A549 (cell line): ENCODE measurements around the gene HNRNPA3. TPM values are rescaled to one million over a fixed set of nuclear protein-coding genes. Genes with fewer than 3 reads are reported as not detected.

Experiments
- ATAC-seq, 2 experiments: fragments of 200-7000 bp in 1 of 2; fragments of >200 bp in 1 of 2; cut with Nextera tagmentation in 1 of 2; cut with Tn5 transposase in 1 of 2; 3 replicates each; pipeline versions ENCODE4 v1.8.0 to v1.9.1; 2018 to 2020; ENCODE audit warnings: mild to moderate bottlenecking in 1 of 2, moderate library complexity in 1 of 2
- CTCF ChIA-PET: fragments of 300-600 bp; sonication (Branson Sonifier 250); formaldehyde crosslinking; extraction: SDS; loops from one replicate; lab custom pipeline; 2021; ENCODE audit warnings: antibody characterized with exemption, inconsistent platforms; lab: Yijun Ruan, JAX
- POLR2A ChIA-PET: fragments of 350-600 bp; formaldehyde crosslinking; extraction: SDS; loops from one replicate; lab custom pipeline; 2021; ENCODE audit warnings: antibody characterized with exemption, inconsistent platforms; lab: Yijun Ruan, JAX
- DNase-seq, 2 experiments: peaks; one replicate each; pipeline versions ENCODE4 v3.0.0 to v3.0.0-alpha.2; 2011 to 2016; ENCODE audit warnings: low read depth in 1 of 2, low spot score in 1 of 2
- FAIRE-seq: peaks from 2 replicates; lab custom pipeline; 2011; peaks lifted over from hg19 to GRCh38; lab: Jason Lieb, UNC
- H3K27ac ChIP-seq, 2 experiments: fragments of >200 bp; sonication (Bioruptor Twin); formaldehyde crosslinking; 3 replicates each; pipeline ENCODE4 v1.5.1; 2016 to 2017
- H3K4me1 ChIP-seq: fragments of >200 bp; sonication (Bioruptor Twin); formaldehyde crosslinking; 3 replicates; pipeline ENCODE4 v1.6.1; 2016
- H3K4me2 ChIP-seq: fragments of >200 bp; sonication (Bioruptor Twin); formaldehyde crosslinking; 3 replicates; pipeline ENCODE4 v1.6.1; 2016
- H3K4me3 ChIP-seq: fragments of >200 bp; sonication (Bioruptor Twin); formaldehyde crosslinking; 3 replicates; pipeline ENCODE4 v1.5.1; 2016
- H3K9me3 ChIP-seq: fragments of >200 bp; sonication (Bioruptor Twin); formaldehyde crosslinking; 3 replicates; pipeline ENCODE4 v1.6.1; 2016
- CHD2 ChIP-seq: fragments of 150-350 bp; IDR thresholded peaks from 2 replicates; pipeline ENCODE4 v1.6.1; 2014; ENCODE audit warnings: low read length; ENCODE audit not compliant: partially characterized antibody
- CHD4 ChIP-seq: fragments of 200-600 bp; sonication (generic); IDR thresholded peaks from 2 replicates; pipeline ENCODE4 v1.6.1; 2016; ENCODE audit warnings: antibody characterized with exemption, mild to moderate bottlenecking, borderline replicate concordance
- FOSL2 ChIP-seq, 2 experiments: fragments of 450-650 bp in 1 of 2; fragments of >200 bp in 1 of 2; sonication (Bioruptor Twin) in 1 of 2; formaldehyde crosslinking; IDR thresholded peaks; 2 replicates each; pipeline versions ENCODE4 v1.5.0 to v1.6.1; 2016 to 2020; ENCODE audit warnings: mild to moderate bottlenecking in 1 of 2, moderate library complexity in 1 of 2
- GATA3 ChIP-seq: IDR thresholded peaks from 2 replicates; pipeline ENCODE4 v1.6.1; 2012; ENCODE audit warnings: borderline replicate concordance
- HDAC2 ChIP-seq: fragments of 200-600 bp; sonication (generic); IDR thresholded peaks from 2 replicates; pipeline ENCODE4 v1.6.1; 2016
- HOXB13 ChIP-seq: fragments of 250-450 bp; sonication (Bioruptor Pico); IDR thresholded peaks from 2 replicates; pipeline ENCODE4 v1.5.0; 2020; ENCODE audit warnings: low read depth, mild to moderate bottlenecking, moderate library complexity
- HOXB5 ChIP-seq: fragments of 250-450 bp; sonication (Bioruptor Pico); IDR thresholded peaks from 2 replicates; pipeline ENCODE4 v1.5.0; 2020; ENCODE audit warnings: mild to moderate bottlenecking, moderate library complexity
- JUN ChIP-seq, 2 experiments: fragments of >200 bp; sonication (Bioruptor Twin); formaldehyde crosslinking; IDR thresholded peaks; 2 replicates in 1 of 2; 3 replicates in 1 of 2; pipeline ENCODE4 v1.6.1; 2016 to 2017
- JUNB ChIP-seq: fragments of >200 bp; sonication (Bioruptor Twin); formaldehyde crosslinking; IDR thresholded peaks from 2 replicates; pipeline ENCODE4 v1.6.1; 2016
- KDM5A ChIP-seq: fragments of 200-600 bp; sonication (generic); IDR thresholded peaks from 2 replicates; pipeline ENCODE4 v1.6.1; 2016; ENCODE audit warnings: antibody characterized with exemption, mild to moderate bottlenecking
- MAZ ChIP-seq: fragments of 150-350 bp; IDR thresholded peaks from 2 replicates; pipeline ENCODE4 v1.6.1; 2014; ENCODE audit warnings: antibody characterized with exemption, low read depth, low read length, borderline replicate concordance
- NFE2L2 ChIP-seq: fragments of 150-350 bp; conservative IDR thresholded peaks from 2 replicates; pipeline ENCODE4 v1.6.1; 2014; ENCODE audit warnings: low read length
- NR3C1 ChIP-seq: fragments of >200 bp; sonication (Bioruptor Twin); formaldehyde crosslinking; IDR thresholded peaks from 3 replicates; pipeline ENCODE4 v1.6.1; 2017
- RAD21 ChIP-seq, 2 experiments: fragments of >200 bp in 1 of 2; sonication (Bioruptor Twin) in 1 of 2; formaldehyde crosslinking in 1 of 2; IDR thresholded peaks in 1 of 2; conservative IDR thresholded peaks in 1 of 2; 2 replicates in 1 of 2; 3 replicates in 1 of 2; pipeline ENCODE4 v1.6.1; 2012 to 2018; ENCODE audit warnings: inconsistent platforms in 1 of 2
- RARB ChIP-seq: fragments of 250-450 bp; sonication (Bioruptor Pico); IDR thresholded peaks from 2 replicates; pipeline ENCODE4 v1.8.0; 2021; ENCODE audit warnings: mild to moderate bottlenecking, moderate library complexity
- RCOR1 ChIP-seq: fragments of 150-350 bp; IDR thresholded peaks from 2 replicates; pipeline ENCODE4 v1.6.1; 2014; ENCODE audit warnings: antibody characterized with exemption, low read length, low read depth
- RFX5 ChIP-seq: fragments of 450-650 bp; IDR thresholded peaks from 2 replicates; pipeline ENCODE4 v1.7.1; 2014; ENCODE audit warnings: antibody characterized with exemption, mild to moderate bottlenecking, moderate library complexity
- RNF2 ChIP-seq: fragments of 200-600 bp; sonication (generic); IDR thresholded peaks from 2 replicates; pipeline ENCODE4 v1.6.1; 2016; ENCODE audit warnings: low read depth, mild to moderate bottlenecking, antibody characterized with exemption, moderate library complexity, borderline replicate concordance
- ZFP36 ChIP-seq: fragments of 450-650 bp; IDR thresholded peaks from 2 replicates; pipeline ENCODE4 v1.6.1; 2014; ENCODE audit warnings: borderline replicate concordance; ENCODE audit not compliant: partially characterized antibody
- ZNF302 ChIP-seq: fragments of 250-450 bp; sonication (Bioruptor Pico); IDR thresholded peaks from 2 replicates; pipeline ENCODE4 v1.9.0; 2021; ENCODE audit warnings: inconsistent platforms, mild to moderate bottlenecking, moderate library complexity
- WGBS: methylation state at CpG from one replicate; pipeline ENCODE4 v1.1.6; 2017; ENCODE audit errors: missing lambda C conversion rate; 5-methylcytosine and 5-hydroxymethylcytosine counted together
- polyA plus RNA-seq, 4 experiments: library from polyadenylated mRNA; depleted of rRNA in 3 of 4; stranded (reverse); fragments of >200 nt; fragmentation: RNase III in 1 of 4; extraction: RNeasy Plus Mini Kit Qiagen cat#74134 plus additional on column Dnase treatment in 1 of 4; gene quantifications; 2 replicates in 3 of 4; 3 replicates in 1 of 4; pipeline ENCODE4 v1.2.3, GENCODE V29; 2011 to 2017
- TF ChIP-seq, protein P1 (sequence below): fragments of 250-450 bp; sonication (Bioruptor Pico); IDR thresholded peaks from 2 replicates; pipeline ENCODE4 v1.5.0; 2020; ENCODE audit warnings: low read depth, mild to moderate bottlenecking, moderate library complexity
- TF ChIP-seq, protein P2 (sequence below): IDR thresholded peaks from 2 replicates; pipeline ENCODE4 v1.6.1; 2012; ENCODE audit warnings: low read depth, borderline replicate concordance
- TF ChIP-seq, protein P3 (sequence below): fragments of 250-450 bp; sonication (Bioruptor Pico); IDR thresholded peaks from 2 replicates; pipeline ENCODE4 v1.5.0; 2021; ENCODE audit warnings: mild to moderate bottlenecking, moderate library complexity, borderline replicate concordance
- TF ChIP-seq, protein P4 (sequence below): fragments of >200 bp; sonication (Bioruptor Twin); formaldehyde crosslinking; IDR thresholded peaks from 3 replicates; pipeline ENCODE4 v1.5.1; 2016
- TF ChIP-seq, protein P5 (sequence below): IDR thresholded peaks from 2 replicates; pipeline ENCODE4 v1.6.1; 2012
- TF ChIP-seq, protein P6 (sequence below): fragments of 150-350 bp; IDR thresholded peaks from 2 replicates; pipeline ENCODE4 v1.6.1; 2014; ENCODE audit warnings: low read depth, mild to moderate bottlenecking, low read length

The HNRNPA3 gene
- polyA plus RNA-seq, 2 of the 4 experiments (the other 2 are of a cell fraction) = 357 to 755 TPM

DNA sequence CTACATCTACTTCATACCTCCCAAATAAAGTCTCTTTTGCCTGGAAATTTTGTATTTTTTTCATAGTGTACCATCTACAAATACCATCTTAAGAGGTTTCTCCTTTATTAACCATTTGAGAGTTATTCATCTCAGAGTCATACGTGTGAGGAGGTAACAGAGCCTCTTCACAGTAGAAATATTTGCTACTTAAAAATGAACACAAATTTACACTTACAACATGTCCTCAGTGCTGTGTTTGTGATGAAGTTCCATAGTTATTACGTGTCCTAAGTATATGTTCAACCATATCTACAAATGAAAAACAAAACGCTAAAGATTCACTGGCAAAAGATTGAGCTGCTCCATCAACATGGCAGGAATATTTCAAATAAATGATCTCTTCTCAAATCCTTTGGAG lies 48.5 kb upstream of the HNRNPA3 start:
- no peak for ATAC-seq
- no peak for DNase-seq
- peaks cover 44% of the 10 kb centered on the region for H3K4me1 ChIP-seq
- peak overlapping the region; percentile 95 to 98 for H3K27ac ChIP-seq
- no peak for FAIRE-seq
- peak overlapping the region; percentile 34 for H3K4me3 ChIP-seq
- H3K9me3 ChIP-seq = no peaks in the 10 kb centered on the region
- CTCF ChIA-PET = interaction anchor here (0.8 to 6.7 kb wide), 60 partner anchors 8 to 1037 kb away, joined by 3 to 123 read pairs (median 5); partner anchors contain the start of gene NFE2L2
- 12% methylated on average over 3 of the region's 3 CpGs for WGBS
- POLR2A ChIA-PET = interaction anchor here (0.9 to 3.6 kb wide), 5 partner anchors 48 to 100 kb away, joined by 3 to 48 read pairs (median 4); partner anchors contain the start of genes HNRNPA3 and NFE2L2
- peak overlapping the region; percentile 90 for H3K4me2 ChIP-seq
- TF ChIP-seq GATA3 = no peak
- TF ChIP-seq KDM5A = no peak
- no peak for TF ChIP-seq RAD21 (conservative IDR thresholded peaks at IDR 0.05 in 1 of 2, IDR thresholded peaks at IDR 0.05 in 1 of 2)
- TF ChIP-seq, protein P1, sequence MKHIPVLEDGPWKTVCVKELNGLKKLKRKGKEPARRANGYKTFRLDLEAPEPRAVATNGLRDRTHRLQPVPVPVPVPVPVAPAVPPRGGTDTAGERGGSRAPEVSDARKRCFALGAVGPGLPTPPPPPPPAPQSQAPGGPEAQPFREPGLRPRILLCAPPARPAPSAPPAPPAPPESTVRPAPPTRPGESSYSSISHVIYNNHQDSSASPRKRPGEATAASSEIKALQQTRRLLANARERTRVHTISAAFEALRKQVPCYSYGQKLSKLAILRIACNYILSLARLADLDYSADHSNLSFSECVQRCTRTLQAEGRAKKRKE (CRISPR knock-in tag) = no peak
- TF ChIP-seq ZNF302 (CRISPR knock-in tag) = no peak
- TF ChIP-seq RNF2 = no peak
- TF ChIP-seq JUN (IDR thresholded peaks at IDR 0.05) = no peak
- TF ChIP-seq RFX5 = no peak
- TF ChIP-seq HOXB5 (CRISPR knock-in tag) = no peak
- TF ChIP-seq JUNB = no peak
- no peak for TF ChIP-seq FOSL2 (IDR thresholded peaks at IDR 0.05)
- TF ChIP-seq FOSL2 (CRISPR knock-in tag; IDR thresholded peaks at IDR 0.05) = no peak
- TF ChIP-seq, protein P2, sequence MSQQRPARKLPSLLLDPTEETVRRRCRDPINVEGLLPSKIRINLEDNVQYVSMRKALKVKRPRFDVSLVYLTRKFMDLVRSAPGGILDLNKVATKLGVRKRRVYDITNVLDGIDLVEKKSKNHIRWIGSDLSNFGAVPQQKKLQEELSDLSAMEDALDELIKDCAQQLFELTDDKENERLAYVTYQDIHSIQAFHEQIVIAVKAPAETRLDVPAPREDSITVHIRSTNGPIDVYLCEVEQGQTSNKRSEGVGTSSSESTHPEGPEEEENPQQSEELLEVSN = no peak

DNA sequence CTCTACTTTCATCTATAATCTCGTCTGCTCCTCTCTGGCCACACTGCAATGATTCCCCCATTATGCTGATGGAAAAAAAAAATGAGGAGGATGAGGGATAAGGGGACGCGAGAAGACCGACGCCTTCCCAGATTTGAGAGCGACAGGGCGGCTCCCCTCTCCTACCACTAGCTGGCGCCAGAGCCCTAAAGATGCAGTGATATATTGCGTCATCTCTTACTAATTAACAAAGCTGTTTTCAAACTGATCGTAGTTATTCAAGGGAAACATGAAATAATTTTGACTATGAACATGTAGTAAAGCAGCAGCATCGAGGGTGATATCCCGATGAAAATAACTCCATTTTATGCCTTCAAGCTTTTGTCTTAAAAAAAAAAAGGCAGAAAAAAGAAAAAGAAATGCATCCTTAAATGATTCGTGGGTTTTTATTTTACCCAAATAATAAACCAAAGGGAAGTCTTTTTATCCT lies 48.0 kb upstream of the HNRNPA3 start:
- H3K4me3 ChIP-seq = peak overlapping the region; percentile 34
- CTCF ChIA-PET = interaction anchor here (0.6 to 6.7 kb wide), 82 partner anchors 9 to 1048 kb away, joined by 3 to 123 read pairs (median 5); partner anchors contain the start of genes HOXD10 and NFE2L2
- FAIRE-seq (peak; percentile 32), DNase-seq (peak; percentile 49 to 82), ATAC-seq (peak; percentile 45 to 70; a peak in 4 of 6 replicates)
- H3K4me2 ChIP-seq = peak overlapping the region; percentile 90
- WGBS = 1% methylated on average over 13 of the region's 13 CpGs
- H3K27ac ChIP-seq = peak overlapping the region; percentile 95 to 98
- H3K9me3 ChIP-seq = no peaks in the 10 kb centered on the region
- POLR2A ChIA-PET = interaction anchor here (0.6 to 3.6 kb wide), 10 partner anchors 46 to 528 kb away, joined by 3 to 48 read pairs (median 4); partner anchors contain the start of genes HNRNPA3 and NFE2L2
- peaks cover 45% of the 10 kb centered on the region for H3K4me1 ChIP-seq
- TF ChIP-seq RAD21 (conservative IDR thresholded peaks at IDR 0.05 in 1 of 2, IDR thresholded peaks at IDR 0.05 in 1 of 2) (peak; percentile 99 to 100), RNF2 (no peak), MAZ (no peak), ZNF302 (CRISPR knock-in tag) (no peak), CHD4 (no peak), KDM5A (no peak; the same call in 1 of the 2 replicates), HOXB5 (CRISPR knock-in tag) (no peak), HOXB13 (no peak), NFE2L2 (no peak), NR3C1 (no peak), FOSL2 (IDR thresholded peaks at IDR 0.05) (no peak), FOSL2 (CRISPR knock-in tag; IDR thresholded peaks at IDR 0.05) (peak; percentile 80), RARB (CRISPR knock-in tag) (no peak), ZFP36 (no peak), RCOR1 (no peak), CHD2 (no peak), HDAC2 (no peak)
- TF ChIP-seq, protein P3, sequence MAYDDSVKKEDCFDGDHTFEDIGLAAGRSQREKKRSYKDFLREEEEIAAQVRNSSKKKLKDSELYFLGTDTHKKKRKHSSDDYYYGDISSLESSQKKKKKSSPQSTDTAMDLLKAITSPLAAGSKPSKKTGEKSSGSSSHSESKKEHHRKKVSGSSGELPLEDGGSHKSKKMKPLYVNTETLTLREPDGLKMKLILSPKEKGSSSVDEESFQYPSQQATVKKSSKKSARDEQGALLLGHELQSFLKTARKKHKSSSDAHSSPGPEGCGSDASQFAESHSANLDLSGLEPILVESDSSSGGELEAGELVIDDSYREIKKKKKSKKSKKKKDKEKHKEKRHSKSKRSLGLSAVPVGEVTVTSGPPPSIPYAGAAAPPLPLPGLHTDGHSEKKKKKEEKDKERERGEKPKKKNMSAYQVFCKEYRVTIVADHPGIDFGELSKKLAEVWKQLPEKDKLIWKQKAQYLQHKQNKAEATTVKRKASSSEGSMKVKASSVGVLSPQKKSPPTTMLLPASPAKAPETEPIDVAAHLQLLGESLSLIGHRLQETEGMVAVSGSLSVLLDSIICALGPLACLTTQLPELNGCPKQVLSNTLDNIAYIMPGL = no peak
- TF ChIP-seq, protein P4, sequence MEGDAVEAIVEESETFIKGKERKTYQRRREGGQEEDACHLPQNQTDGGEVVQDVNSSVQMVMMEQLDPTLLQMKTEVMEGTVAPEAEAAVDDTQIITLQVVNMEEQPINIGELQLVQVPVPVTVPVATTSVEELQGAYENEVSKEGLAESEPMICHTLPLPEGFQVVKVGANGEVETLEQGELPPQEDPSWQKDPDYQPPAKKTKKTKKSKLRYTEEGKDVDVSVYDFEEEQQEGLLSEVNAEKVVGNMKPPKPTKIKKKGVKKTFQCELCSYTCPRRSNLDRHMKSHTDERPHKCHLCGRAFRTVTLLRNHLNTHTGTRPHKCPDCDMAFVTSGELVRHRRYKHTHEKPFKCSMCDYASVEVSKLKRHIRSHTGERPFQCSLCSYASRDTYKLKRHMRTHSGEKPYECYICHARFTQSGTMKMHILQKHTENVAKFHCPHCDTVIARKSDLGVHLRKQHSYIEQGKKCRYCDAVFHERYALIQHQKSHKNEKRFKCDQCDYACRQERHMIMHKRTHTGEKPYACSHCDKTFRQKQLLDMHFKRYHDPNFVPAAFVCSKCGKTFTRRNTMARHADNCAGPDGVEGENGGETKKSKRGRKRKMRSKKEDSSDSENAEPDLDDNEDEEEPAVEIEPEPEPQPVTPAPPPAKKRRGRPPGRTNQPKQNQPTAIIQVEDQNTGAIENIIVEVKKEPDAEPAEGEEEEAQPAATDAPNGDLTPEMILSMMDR = peak; percentile 99
- TF ChIP-seq, protein P5, sequence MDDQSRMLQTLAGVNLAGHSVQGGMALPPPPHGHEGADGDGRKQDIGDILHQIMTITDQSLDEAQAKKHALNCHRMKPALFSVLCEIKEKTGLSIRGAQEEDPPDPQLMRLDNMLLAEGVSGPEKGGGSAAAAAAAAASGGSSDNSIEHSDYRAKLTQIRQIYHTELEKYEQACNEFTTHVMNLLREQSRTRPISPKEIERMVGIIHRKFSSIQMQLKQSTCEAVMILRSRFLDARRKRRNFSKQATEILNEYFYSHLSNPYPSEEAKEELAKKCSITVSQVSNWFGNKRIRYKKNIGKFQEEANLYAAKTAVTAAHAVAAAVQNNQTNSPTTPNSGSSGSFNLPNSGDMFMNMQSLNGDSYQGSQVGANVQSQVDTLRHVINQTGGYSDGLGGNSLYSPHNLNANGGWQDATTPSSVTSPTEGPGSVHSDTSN = no peak
- TF ChIP-seq, protein P1 (CRISPR knock-in tag) = no peak
- TF ChIP-seq, protein P6, sequence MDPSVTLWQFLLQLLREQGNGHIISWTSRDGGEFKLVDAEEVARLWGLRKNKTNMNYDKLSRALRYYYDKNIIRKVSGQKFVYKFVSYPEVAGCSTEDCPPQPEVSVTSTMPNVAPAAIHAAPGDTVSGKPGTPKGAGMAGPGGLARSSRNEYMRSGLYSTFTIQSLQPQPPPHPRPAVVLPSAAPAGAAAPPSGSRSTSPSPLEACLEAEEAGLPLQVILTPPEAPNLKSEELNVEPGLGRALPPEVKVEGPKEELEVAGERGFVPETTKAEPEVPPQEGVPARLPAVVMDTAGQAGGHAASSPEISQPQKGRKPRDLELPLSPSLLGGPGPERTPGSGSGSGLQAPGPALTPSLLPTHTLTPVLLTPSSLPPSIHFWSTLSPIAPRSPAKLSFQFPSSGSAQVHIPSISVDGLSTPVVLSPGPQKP = no peak
